HepG2 (cell line): Measurements from ENCODE around the gene NELFCD. TPM values are rescaled to one million over a fixed set of nuclear protein-coding genes. Genes with fewer than 3 reads are reported as not detected.

Experiments
- FOXK1 ChIP-seq: sonication (generic); formaldehyde crosslinking; IDR thresholded peaks from 2 replicates; pipeline ENCODE4 v1.4.0; 2020; ENCODE audit warnings: low read depth, missing genetic modification reagents, borderline replicate concordance
- FOXP1 ChIP-seq, 2 experiments: fragments of 450-650 bp in 1 of 2; IDR thresholded peaks; 2 replicates each; pipeline ENCODE4 v1.6.1; 2017 to 2018; ENCODE audit warnings: antibody characterized with exemption in 1 of 2
- HOMEZ ChIP-seq: IDR thresholded peaks from 2 replicates; pipeline ENCODE4 v1.6.1; 2016; ENCODE audit warnings: low read depth
- PREB ChIP-seq: sonication (generic); formaldehyde crosslinking; IDR thresholded peaks from 2 replicates; pipeline ENCODE4 v1.4.0; 2020; ENCODE audit warnings: missing genetic modification reagents
- RELA ChIP-seq: sonication (generic); formaldehyde crosslinking; IDR thresholded peaks from 2 replicates; pipeline ENCODE4 v1.4.0; 2020; ENCODE audit warnings: missing genetic modification reagents
- RNF219 ChIP-seq: sonication (generic); formaldehyde crosslinking; IDR thresholded peaks from 2 replicates; pipeline ENCODE4 v1.5.0; 2020; ENCODE audit warnings: mild to moderate bottlenecking, missing genetic modification reagents
- SNAPC4 ChIP-seq: sonication (generic); formaldehyde crosslinking; IDR thresholded peaks from 2 replicates; pipeline ENCODE4 v1.4.0; 2020; ENCODE audit warnings: mild to moderate bottlenecking, missing genetic modification reagents
- TAF15 ChIP-seq: fragments of 200-400 bp; formaldehyde crosslinking; IDR thresholded peaks from one replicate; pipeline ENCODE4 v1.6.1; 2018; ENCODE audit warnings: mild to moderate bottlenecking, low read depth, low read length; ENCODE audit not compliant: poor library complexity, severe bottlenecking
- YEATS4 ChIP-seq: sonication (generic); formaldehyde crosslinking; IDR thresholded peaks from 2 replicates; pipeline ENCODE4 v1.4.0; 2020; ENCODE audit warnings: missing genetic modification reagents, borderline replicate concordance
- ZNF160 ChIP-seq: sonication (generic); formaldehyde crosslinking; IDR thresholded peaks from 2 replicates; pipeline ENCODE4 v1.8.0; 2022; ENCODE audit warnings: mild to moderate bottlenecking, inconsistent platforms, missing genetic modification reagents
- polyA plus RNA-seq, 8 experiments: library from polyadenylated mRNA; depleted of rRNA in 3 of 8; stranded (reverse) in 7 of 8; unstranded in 1 of 8; fragments of >200 nt; fragmentation: Illumina TruSeq in 4 of 8; extraction: Trizol in 4 of 8; gene quantifications; 2 replicates each; pipeline versions ENCODE4 v1.2.1 to v1.2.3, GENCODE V29; 2011 to 2016; ENCODE audit warnings: low read depth in 4 of 8, missing spikeins in 1 of 8, mixed read lengths in 1 of 8; ENCODE audit not compliant: insufficient read depth in 1 of 8
- total RNA-seq, 5 experiments: library from RNA; depleted of rRNA; stranded (reverse); fragments of >200 nt; fragmentation: Illumina TruSeq; extraction: Trizol; gene quantifications; 2 replicates each; pipeline ENCODE4 v1.2.3, GENCODE V29; 2016; ENCODE audit warnings: low read depth in 1 of 5

The NELFCD gene
- total and polyA plus RNA-seq, 2 of the 13 experiments (the other 11 are each of a cell fraction or from before 2014, with no cell fraction given), result 159 to 203 TPM

GRCh38 chr20:59028812-59029211, 47.8 kb downstream of the NELFCD start (continued):
- TF ChIP-seq RNF219 (CRISPR knock-in tag) (0 out of 2 replicates have a peak, but pooled peaks have one; percentile 3), FOXK1 (CRISPR knock-in tag) (peak; percentile 26; the same call in 1 of the 2 replicates), YEATS4 (CRISPR knock-in tag) (no peak), PREB (CRISPR knock-in tag) (no peak), ZNF160 (CRISPR knock-in tag) (no peak), HOMEZ (CRISPR knock-in tag) (peak; percentile 48; the same call in 1 of the 2 replicates), RELA (CRISPR knock-in tag) (no peak), TAF15 (no peak), SNAPC4 (CRISPR knock-in tag) (no peak), FOXP1 (IDR thresholded peaks at IDR 0.05) (no peak), FOXP1 (CRISPR knock-in tag; IDR thresholded peaks at IDR 0.05) (0 out of 2 replicates have a peak, but pooled peaks have one; percentile 40)
